Measurements from ENCODE around the gene AHSG.

GRCh38 chr3:186609247-186609868, 3.5 kb upstream of the AHSG start:
- TF ChIP-seq CTCF (conservative IDR thresholded peaks at IDR 0.05 in 1 of 2, IDR thresholded peaks at IDR 0.05 in 1 of 2; ENCODE audit: low read depth in 1 of 2, low read length in 2 of 2) (peak in 1 of 2 donors; percentile 25), EZH2 (IDR thresholded peaks at IDR 0.05; ENCODE audit: low read length, missing control alignments) (no peak)

Data from fibroblast of lung (primary cell).